ENCODE data around the gene PSMB7.

- TF ChIP-seq CTCF (IDR thresholded peaks at IDR 0.05; ENCODE audit: low read depth, low read length) (no peak), POLR2A (IDR thresholded peaks at IDR 0.05; ENCODE audit: extremely low read depth, insufficient read length) (no peak)
Observed at GRCh38 chr9:124341455-124342170, 73.6 kb downstream of the PSMB7 start.

All from NB4 (cell line).